Vagina (tissue), 2 donors: ENCODE measurements around the gene GNA15. TPM values are rescaled to one million over a fixed set of nuclear protein-coding genes. Genes with fewer than 3 reads are reported as not detected.
"Not testable (repeated sequence)": the region's sequence is repeated elsewhere in the genome, so short reads cannot be mapped to it uniquely, and the experiment has no call there.

Experiments
- DNase-seq, 2 donors: peaks; one replicate each; pipeline ENCODE4 v3.0.0-alpha.2; 2017; ENCODE audit errors: extremely low spot score in 2 of 2
- H3K27ac ChIP-seq: fragments of 200-600 bp; sonication (generic); one replicate; pipeline ENCODE4 v1.5.1; 2019
- H3K27me3 ChIP-seq: fragments of 200-600 bp; sonication (generic); one replicate; pipeline ENCODE4 v1.5.1; 2019
- H3K36me3 ChIP-seq, 2 donors: fragments of 200-600 bp; sonication (generic); one replicate each; pipeline ENCODE4 v1.5.1; 2017 to 2019
- H3K4me1 ChIP-seq: fragments of 200-600 bp; sonication (generic); one replicate; pipeline ENCODE4 v1.5.1; 2019
- H3K4me3 ChIP-seq, 2 donors: fragments of 200-600 bp; sonication (generic); 1 replicate in 1 of 2; 2 replicates in 1 of 2; pipeline ENCODE4 v1.5.1; 2016 to 2019
- H3K9me3 ChIP-seq: fragments of 200-600 bp; sonication (generic); one replicate; pipeline ENCODE4 v1.5.1; 2019
- CTCF ChIP-seq, 3 experiments: fragments of 450-650 bp in 2 of 3; fragments of 200-600 bp in 1 of 3; sonication (generic) in 1 of 3; IDR thresholded peaks; one replicate each; pipeline ENCODE4 v1.5.1; 2017 to 2019; ENCODE audit warnings: antibody characterized with exemption in 3 of 3, mild to moderate bottlenecking in 2 of 3, moderate library complexity in 2 of 3
- POLR2A ChIP-seq, 2 donors: fragments of 450-650 bp; IDR thresholded peaks; one replicate each; pipeline ENCODE4 v1.6.1; 2017; ENCODE audit warnings: antibody characterized with exemption in 2 of 2, mild to moderate bottlenecking in 2 of 2, moderate library complexity in 2 of 2
- POLR2AphosphoS5 ChIP-seq, 2 donors: sonication (generic); formaldehyde crosslinking; IDR thresholded peaks; one replicate each; pipeline ENCODE4 v1.9.0; 2017; ENCODE audit warnings: antibody characterized with exemption in 2 of 2, mild to moderate bottlenecking in 2 of 2, low read depth in 1 of 2; ENCODE audit not compliant: insufficient read depth in 1 of 2
- intact Hi-C: fragments of 100-400 bp; cut with DNase I; formaldehyde crosslinking; loops from one replicate; pipeline ENCODE4 v1.15.1; 2023
- total RNA-seq: library from RNA; depleted of rRNA; stranded (reverse); fragments of >200 nt; gene quantifications from one replicate; pipeline ENCODE4 v1.2.3, GENCODE V29; 2016

Gene GNA15
- total RNA-seq, 1 donor from 2014 or later, result 28.2 TPM

DNA sequence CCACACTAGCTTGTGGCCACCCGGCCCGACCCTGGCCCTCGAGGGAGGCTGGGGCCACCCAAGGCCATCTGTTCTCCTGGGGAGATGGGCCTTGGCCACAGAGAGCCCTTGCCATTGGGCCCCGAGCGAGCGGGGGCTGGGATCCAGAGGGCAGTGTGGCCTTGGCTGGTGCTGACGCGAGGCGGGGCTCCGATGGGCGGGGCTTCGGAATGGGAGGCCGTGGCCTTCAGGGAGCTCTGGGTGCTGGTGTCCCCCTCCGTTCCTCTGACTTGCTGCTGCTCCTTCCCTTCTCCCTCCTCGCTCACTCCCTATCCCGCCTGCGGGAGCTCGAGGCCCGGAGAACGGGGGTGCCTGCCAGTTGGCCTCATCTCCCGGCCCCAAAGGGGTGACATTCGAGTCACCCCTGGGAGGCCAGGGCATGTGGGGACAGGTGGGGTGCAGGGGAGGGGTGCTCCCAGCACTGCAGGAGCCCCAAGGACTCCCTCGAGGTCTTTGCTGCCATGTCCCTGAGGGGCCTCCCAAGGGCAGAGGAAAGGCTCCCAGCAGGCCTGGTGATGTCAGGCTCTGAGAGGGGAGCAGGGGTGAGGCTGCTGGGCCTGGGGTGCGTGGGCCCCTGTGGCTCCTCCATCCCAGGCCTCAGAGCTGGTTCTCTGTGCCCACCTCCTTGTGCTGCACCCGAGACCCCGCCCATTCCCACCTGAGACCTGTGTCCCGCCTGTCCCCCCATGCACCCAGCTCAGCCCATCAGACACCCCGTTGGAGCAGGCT lies 54.1 kb downstream of the GNA15 start:
- Histone ChIP-seq H3K36me3 (peaks cover 0 to 10% of the 10 kb centered on the region in 2 donors), H3K27ac (no peak overlapping the region), H3K4me1 (peaks cover 31% of the 10 kb centered on the region), H3K9me3 (no peaks in the 10 kb centered on the region), H3K27me3 (no peaks in the 10 kb centered on the region), H3K4me3 (no peak overlapping the region)
- no peak for DNase-seq
- TF ChIP-seq POLR2AphosphoS5 (IDR thresholded peaks at IDR 0.05; ENCODE audit: insufficient read depth in 1 of 2, low read depth in 1 of 2) (no peak), POLR2A (IDR thresholded peaks at IDR 0.05) (no peak)
- intact Hi-C loops, result no loop called here

GRCh38 chr19:3190470-3190770 lies 54.6 kb downstream of the GNA15 start:
- no peak for DNase-seq
- H3K9me3 ChIP-seq, result no peaks in the 10 kb centered on the region
- TF ChIP-seq POLR2AphosphoS5 (IDR thresholded peaks at IDR 0.05; ENCODE audit: insufficient read depth in 1 of 2, low read depth in 1 of 2) (no peak), POLR2A (IDR thresholded peaks at IDR 0.05) (no peak), CTCF (IDR thresholded peaks at IDR 0.05) (no peak)
- no peak overlapping the region for H3K4me3 ChIP-seq
- peaks cover 0 to 10% of the 10 kb centered on the region in 2 donors for H3K36me3 ChIP-seq
- H3K27ac ChIP-seq, result no peak overlapping the region
- peaks cover 29% of the 10 kb centered on the region for H3K4me1 ChIP-seq
- intact Hi-C loops, result no loop called here
- H3K27me3 ChIP-seq, result no peaks in the 10 kb centered on the region

GRCh38 chr19:3190921-3191805 lies 55.3 kb downstream of the GNA15 start:
- peaks cover 0 to 10% of the 10 kb centered on the region in 2 donors for H3K36me3 ChIP-seq
- DNase-seq, result no peak

GRCh38 chr19:3191806-3192104 lies 55.9 kb downstream of the GNA15 start:
- peaks cover 22% of the 10 kb centered on the region for H3K4me1 ChIP-seq
- H3K36me3 ChIP-seq, H3K9me3 ChIP-seq, H3K4me3 ChIP-seq, DNase-seq, intact Hi-C loops, H3K27ac ChIP-seq, H3K27me3 ChIP-seq: not testable (repeated sequence)

More at GRCh38 chr19:3190921-3191805, 55.3 kb downstream of the GNA15 start:
- Histone ChIP-seq H3K27ac (no peak overlapping the region), H3K9me3 (no peaks in the 10 kb centered on the region), H3K4me3 (no peak overlapping the region), H3K4me1 (peaks cover 28% of the 10 kb centered on the region), H3K27me3 (no peaks in the 10 kb centered on the region)
- TF ChIP-seq POLR2A (IDR thresholded peaks at IDR 0.05) (no peak), CTCF (IDR thresholded peaks at IDR 0.05) (no peak), POLR2AphosphoS5 (IDR thresholded peaks at IDR 0.05; ENCODE audit: insufficient read depth in 1 of 2, low read depth in 1 of 2) (no peak)
- intact Hi-C loops, result no loop called here

GRCh38 chr19:3192228-3192635 lies 56.4 kb downstream of the GNA15 start:
- H3K27me3 ChIP-seq, result no peaks in the 10 kb centered on the region
- TF ChIP-seq POLR2AphosphoS5 (IDR thresholded peaks at IDR 0.05; ENCODE audit: insufficient read depth in 1 of 2, low read depth in 1 of 2) (no peak), POLR2A (IDR thresholded peaks at IDR 0.05) (no peak), CTCF (IDR thresholded peaks at IDR 0.05) (no peak)
- H3K4me1 ChIP-seq, result peaks cover 17% of the 10 kb centered on the region
- H3K36me3 ChIP-seq, result peaks cover 0 to 10% of the 10 kb centered on the region in 2 donors
- intact Hi-C loops, result no loop called here
- H3K9me3 ChIP-seq, result no peaks in the 10 kb centered on the region
- H3K4me3 ChIP-seq, result no peak overlapping the region
- H3K27ac ChIP-seq, result no peak overlapping the region
- DNase-seq, result no peak

- no peak for TF ChIP-seq POLR2AphosphoS5 (IDR thresholded peaks at IDR 0.05; ENCODE audit: insufficient read depth in 1 of 2, low read depth in 1 of 2)
- intact Hi-C loops, result no loop called here
- Histone ChIP-seq H3K9me3 (no peaks in the 10 kb centered on the region), H3K4me3 (no peak overlapping the region), H3K4me1 (peaks cover 13% of the 10 kb centered on the region), H3K36me3 (peaks cover 0 to 10% of the 10 kb centered on the region in 2 donors), H3K27ac (no peak overlapping the region), H3K27me3 (no peaks in the 10 kb centered on the region)
- DNase-seq, result no peak
Observed at GRCh38 chr19:3192684-3193083, 56.9 kb downstream of the GNA15 start.
